GM12801 (cell line): ENCODE data around the gene MED7.

Source experiments
- TF ChIP-seq, protein P1 (sequence below): IDR thresholded peaks from one replicate; pipeline ENCODE4 v1.5.1; 2011; ENCODE audit warnings: control low read depth; ENCODE audit not compliant: insufficient read length; ENCODE audit errors: extremely low read depth

Gene MED7

DNA sequence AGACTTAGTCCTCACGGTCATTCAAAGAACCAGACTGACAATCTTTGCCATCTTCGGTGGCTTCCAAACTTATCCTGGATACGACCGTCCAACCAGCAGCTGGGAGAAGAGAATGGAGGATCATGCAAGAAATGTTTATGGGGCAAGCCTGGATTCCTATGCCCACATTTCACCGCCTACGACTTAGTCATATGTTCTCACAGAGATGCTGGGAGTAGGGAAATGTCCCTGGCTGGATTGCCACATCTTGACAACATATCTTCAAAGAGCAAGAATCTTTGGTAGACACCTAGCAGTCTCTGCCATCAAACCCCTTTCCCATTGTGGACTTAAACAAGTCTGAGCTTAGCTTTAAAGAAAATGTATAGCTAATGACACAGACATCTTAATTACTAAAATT lies 5.0 kb downstream of the MED7 start:
- TF ChIP-seq, protein P1, sequence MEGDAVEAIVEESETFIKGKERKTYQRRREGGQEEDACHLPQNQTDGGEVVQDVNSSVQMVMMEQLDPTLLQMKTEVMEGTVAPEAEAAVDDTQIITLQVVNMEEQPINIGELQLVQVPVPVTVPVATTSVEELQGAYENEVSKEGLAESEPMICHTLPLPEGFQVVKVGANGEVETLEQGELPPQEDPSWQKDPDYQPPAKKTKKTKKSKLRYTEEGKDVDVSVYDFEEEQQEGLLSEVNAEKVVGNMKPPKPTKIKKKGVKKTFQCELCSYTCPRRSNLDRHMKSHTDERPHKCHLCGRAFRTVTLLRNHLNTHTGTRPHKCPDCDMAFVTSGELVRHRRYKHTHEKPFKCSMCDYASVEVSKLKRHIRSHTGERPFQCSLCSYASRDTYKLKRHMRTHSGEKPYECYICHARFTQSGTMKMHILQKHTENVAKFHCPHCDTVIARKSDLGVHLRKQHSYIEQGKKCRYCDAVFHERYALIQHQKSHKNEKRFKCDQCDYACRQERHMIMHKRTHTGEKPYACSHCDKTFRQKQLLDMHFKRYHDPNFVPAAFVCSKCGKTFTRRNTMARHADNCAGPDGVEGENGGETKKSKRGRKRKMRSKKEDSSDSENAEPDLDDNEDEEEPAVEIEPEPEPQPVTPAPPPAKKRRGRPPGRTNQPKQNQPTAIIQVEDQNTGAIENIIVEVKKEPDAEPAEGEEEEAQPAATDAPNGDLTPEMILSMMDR = no peak

DNA sequence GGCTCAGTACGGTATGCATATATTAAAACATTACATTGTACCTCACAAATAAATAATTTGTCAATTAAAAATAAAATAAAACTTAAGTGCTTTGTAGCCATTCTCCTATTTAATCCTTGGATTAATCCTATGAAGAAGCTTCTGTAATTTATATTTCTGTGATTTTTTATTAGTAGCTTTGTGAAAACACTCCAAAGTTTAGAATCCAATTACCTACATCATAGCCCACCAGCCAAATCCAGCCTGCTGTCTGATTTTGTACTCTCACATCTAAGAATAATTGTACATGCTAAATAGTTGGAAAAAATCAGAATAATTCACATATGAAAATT lies 10.4 kb downstream of the MED7 start:
- TF ChIP-seq, protein P1 = no peak

GRCh38 chr5:157130925-157131324 lies 11.7 kb downstream of the MED7 start:
- TF ChIP-seq, protein P1 = no peak

- TF ChIP-seq, protein P1 = no peak
Observed at GRCh38 chr5:157121709-157122108, 21.0 kb downstream of the MED7 start.

DNA sequence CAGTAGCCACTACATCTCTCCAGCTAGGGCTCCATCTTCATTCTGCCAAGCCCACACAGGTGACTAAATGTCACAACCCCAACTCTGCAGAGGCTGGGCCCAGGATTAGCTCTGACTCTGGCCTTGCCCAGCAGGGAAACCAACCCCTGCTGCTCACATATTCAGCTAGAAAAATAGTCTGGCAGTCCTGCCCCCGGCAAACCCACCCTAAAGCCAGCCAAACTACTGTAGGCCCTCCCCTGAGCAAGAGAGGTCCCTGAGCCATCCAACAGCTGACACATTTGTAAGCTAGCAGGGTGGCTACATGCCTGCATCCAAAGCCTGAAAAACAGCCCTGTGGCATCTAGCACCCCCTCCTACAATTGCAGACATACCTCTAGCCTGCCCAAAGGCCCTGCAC lies 22.6 kb downstream of the MED7 start:
- TF ChIP-seq, protein P1 = no peak

DNA sequence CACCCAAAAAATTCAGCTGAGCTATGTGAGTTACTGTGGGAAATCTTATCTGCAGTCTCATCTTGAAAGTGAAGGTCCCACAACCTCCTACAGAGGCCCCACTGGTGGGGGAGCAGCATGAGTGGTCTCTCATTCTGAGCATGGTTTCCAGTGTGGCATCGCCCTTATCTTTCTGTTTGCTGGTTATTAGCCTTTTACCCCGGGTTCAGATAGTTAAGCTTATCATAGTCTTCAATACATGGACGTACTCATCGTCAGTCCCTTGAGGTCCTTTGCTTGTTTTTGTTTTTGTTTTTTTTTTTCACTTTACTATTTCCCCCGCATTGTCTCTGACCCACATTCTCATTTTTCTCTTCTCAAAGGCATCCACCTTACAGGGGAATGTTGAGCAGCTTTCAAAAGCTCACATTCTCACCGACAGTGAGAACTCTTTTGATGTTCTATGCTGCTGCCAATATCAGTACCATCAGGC lies 26.1 kb downstream of the MED7 start:
- TF ChIP-seq, protein P1 = no peak

DNA sequence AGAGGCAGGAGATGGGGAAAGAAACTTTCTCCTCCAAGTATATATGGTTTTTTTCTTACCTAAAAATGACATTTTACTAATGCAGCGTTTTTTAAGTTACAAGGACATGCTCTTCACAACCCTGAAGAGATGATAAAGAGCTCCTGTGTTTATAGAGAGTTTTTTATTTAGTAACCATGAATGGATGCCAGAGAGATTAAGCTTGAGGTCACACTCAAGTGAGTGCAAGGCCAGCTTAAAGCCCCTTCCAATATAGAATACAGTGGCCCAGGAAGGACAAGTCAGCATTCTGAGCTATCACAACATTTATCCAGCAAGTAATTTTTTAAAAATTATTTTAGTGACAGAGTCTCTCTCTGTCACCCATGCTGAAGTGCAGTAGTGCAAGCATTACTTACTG lies 27.2 kb downstream of the MED7 start:
- TF ChIP-seq, protein P1 = no peak

GRCh38 chr5:157115012-157115411 lies 27.7 kb downstream of the MED7 start:
- TF ChIP-seq, protein P1 = no peak
